ENCODE results near the gene BORCS6.

DNA sequence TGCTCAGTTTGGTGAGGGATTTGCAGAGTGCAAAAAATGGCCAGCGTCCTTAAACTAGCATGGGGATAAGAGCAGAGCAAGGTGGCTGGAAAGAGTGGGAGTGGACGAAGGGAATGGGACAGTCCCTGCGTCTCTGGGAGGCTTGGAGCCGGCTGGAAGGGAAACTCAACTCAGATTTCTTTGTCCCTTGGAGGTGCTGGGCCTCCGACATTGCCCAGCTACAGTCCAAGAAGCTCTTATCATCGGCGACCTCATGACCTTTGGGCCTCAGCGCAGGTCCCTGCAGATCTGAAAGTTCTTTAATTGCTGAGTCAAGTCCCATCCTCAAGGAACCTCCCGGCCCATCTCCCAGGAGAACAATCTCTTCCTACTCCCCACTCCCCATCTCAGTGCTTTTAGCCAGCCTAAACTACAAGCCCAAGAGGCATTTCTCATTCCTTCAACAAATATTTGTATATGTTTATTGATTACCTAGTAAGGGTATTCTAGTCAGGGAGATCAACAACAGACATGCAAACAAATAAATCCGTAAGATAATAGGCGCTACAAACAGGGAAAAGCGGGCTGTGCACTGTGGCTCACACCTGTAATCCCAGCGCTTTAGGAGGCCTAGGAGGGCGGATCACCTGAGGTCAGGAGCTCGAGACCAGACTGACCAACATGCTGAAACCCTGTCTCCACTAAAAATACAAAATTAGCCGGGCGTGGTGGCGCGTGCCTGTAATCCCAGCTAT, 12.8 kb downstream of the BORCS6 start:
- TF ChIP-seq, protein P1, sequence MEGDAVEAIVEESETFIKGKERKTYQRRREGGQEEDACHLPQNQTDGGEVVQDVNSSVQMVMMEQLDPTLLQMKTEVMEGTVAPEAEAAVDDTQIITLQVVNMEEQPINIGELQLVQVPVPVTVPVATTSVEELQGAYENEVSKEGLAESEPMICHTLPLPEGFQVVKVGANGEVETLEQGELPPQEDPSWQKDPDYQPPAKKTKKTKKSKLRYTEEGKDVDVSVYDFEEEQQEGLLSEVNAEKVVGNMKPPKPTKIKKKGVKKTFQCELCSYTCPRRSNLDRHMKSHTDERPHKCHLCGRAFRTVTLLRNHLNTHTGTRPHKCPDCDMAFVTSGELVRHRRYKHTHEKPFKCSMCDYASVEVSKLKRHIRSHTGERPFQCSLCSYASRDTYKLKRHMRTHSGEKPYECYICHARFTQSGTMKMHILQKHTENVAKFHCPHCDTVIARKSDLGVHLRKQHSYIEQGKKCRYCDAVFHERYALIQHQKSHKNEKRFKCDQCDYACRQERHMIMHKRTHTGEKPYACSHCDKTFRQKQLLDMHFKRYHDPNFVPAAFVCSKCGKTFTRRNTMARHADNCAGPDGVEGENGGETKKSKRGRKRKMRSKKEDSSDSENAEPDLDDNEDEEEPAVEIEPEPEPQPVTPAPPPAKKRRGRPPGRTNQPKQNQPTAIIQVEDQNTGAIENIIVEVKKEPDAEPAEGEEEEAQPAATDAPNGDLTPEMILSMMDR (conservative IDR thresholded peaks at IDR 0.05; ENCODE audit: low read depth, low read length), result no peak
- TF ChIP-seq MXI1 (IDR thresholded peaks at IDR 0.05; ENCODE audit: borderline replicate concordance, low read depth, low read length), result no peak
- TF ChIP-seq POLR2A (IDR thresholded peaks at IDR 0.05; ENCODE audit: low read depth, low read length), result no peak
- no peak for TF ChIP-seq CHD1 (IDR thresholded peaks at IDR 0.05; ENCODE audit: low read depth, low read length)
- TF ChIP-seq, protein P2, sequence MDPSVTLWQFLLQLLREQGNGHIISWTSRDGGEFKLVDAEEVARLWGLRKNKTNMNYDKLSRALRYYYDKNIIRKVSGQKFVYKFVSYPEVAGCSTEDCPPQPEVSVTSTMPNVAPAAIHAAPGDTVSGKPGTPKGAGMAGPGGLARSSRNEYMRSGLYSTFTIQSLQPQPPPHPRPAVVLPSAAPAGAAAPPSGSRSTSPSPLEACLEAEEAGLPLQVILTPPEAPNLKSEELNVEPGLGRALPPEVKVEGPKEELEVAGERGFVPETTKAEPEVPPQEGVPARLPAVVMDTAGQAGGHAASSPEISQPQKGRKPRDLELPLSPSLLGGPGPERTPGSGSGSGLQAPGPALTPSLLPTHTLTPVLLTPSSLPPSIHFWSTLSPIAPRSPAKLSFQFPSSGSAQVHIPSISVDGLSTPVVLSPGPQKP (IDR thresholded peaks at IDR 0.05; ENCODE audit: borderline replicate concordance, low read depth, low read length), result no peak
- TF ChIP-seq, protein P3, sequence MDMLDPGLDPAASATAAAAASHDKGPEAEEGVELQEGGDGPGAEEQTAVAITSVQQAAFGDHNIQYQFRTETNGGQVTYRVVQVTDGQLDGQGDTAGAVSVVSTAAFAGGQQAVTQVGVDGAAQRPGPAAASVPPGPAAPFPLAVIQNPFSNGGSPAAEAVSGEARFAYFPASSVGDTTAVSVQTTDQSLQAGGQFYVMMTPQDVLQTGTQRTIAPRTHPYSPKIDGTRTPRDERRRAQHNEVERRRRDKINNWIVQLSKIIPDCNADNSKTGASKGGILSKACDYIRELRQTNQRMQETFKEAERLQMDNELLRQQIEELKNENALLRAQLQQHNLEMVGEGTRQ (IDR thresholded peaks at IDR 0.05; ENCODE audit: low read depth, low read length), result no peak
- no peak for TF ChIP-seq RCOR1 (IDR thresholded peaks at IDR 0.05; ENCODE audit: insufficient replicate concordance, low read length)
- no peak for TF ChIP-seq RAD21 (IDR thresholded peaks at IDR 0.05; ENCODE audit: low read length)
- TF ChIP-seq MAFK (IDR thresholded peaks at IDR 0.05; ENCODE audit: low read depth, low read length), result no peak
- TF ChIP-seq FOS (IDR thresholded peaks at IDR 0.05; ENCODE audit: low read depth, low read length), result no peak
- TF ChIP-seq SMC3 (IDR thresholded peaks at IDR 0.05; ENCODE audit: low read depth, low read length), result no peak

Data from IMR-90 (cell line).